Lower leg skin (tissue), 4 donors: ENCODE results near the gene APP. TPM values are rescaled to one million over a fixed set of nuclear protein-coding genes. Genes with fewer than 3 reads are reported as not detected.
"Not testable (repeated sequence)": the region's sequence is repeated elsewhere in the genome, so short reads cannot be mapped to it uniquely, and the experiment has no call there.

Experiments
- DNase-seq, 2 donors: peaks; one replicate each; pipeline ENCODE4 v3.0.0-alpha.2; 2019; ENCODE audit warnings: low spot score in 2 of 2
- H3K4me3 ChIP-seq: fragments of 200-600 bp; sonication (generic); 2 replicates; pipeline ENCODE4 v1.5.1; 2017; ENCODE audit warnings: mild to moderate bottlenecking, low read depth; ENCODE audit not compliant: poor library complexity, severe bottlenecking
- POLR2A ChIP-seq, 2 donors: fragments of 450-650 bp; IDR thresholded peaks; one replicate each; pipeline ENCODE4 v1.6.1; 2016 to 2017; ENCODE audit warnings: antibody characterized with exemption in 2 of 2, mild to moderate bottlenecking in 1 of 2, moderate library complexity in 1 of 2
- WGBS, 2 donors: methylation state at CpG; one replicate each; pipeline ENCODE4 v1.1.5; 2018; 5-methylcytosine and 5-hydroxymethylcytosine counted together
- intact Hi-C: fragments of 100-400 bp; cut with DNase I; formaldehyde crosslinking; loops from one replicate; pipeline ENCODE4 v1.15.0; 2023; ENCODE audit warnings: low total_unique reads
- total RNA-seq, 4 donors: library from RNA; depleted of rRNA; stranded (reverse); fragments of >200 nt; gene quantifications; one replicate each; pipeline ENCODE4 v1.1.0, GENCODE V29; 2016
- TF ChIP-seq, protein P1 (sequence below), 3 donors: fragments of 450-650 bp; IDR thresholded peaks; one replicate each; pipeline ENCODE4 v1.5.1; 2016; ENCODE audit warnings: antibody characterized with exemption in 3 of 3, mild to moderate bottlenecking in 3 of 3, moderate library complexity in 2 of 3

APP gene
- total RNA-seq, 4 donors from 2014 or later, result 240 to 403 (median 331) TPM

DNA sequence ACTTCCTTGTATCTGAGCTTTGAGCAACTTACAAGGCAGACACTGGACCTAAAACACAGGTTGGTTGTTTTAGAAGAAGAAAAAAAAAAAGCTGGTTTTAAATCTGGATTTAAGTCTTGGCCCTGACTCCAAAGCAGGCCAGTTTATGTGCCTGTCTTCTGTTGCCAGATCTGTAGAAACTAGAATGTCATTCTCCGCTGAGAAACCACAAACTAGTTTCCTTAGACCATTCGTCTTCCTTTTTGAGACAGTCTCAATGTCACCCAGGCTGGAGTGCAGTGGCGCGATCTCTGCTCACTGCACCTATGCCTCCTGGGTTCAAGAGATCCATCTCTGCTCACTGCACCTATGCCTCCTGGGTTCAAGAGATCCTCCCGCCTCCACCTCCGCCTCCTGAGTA, 33.9 kb downstream of the APP start:
- intact Hi-C loops, result no loop called here
- no peak for DNase-seq
- H3K4me3 ChIP-seq, result no peak overlapping the region
- WGBS, 2 donors, result 61 to 75% methylated on average over 6 of the region's 6 CpGs
- no peak for TF ChIP-seq POLR2A (IDR thresholded peaks at IDR 0.05)
- TF ChIP-seq, protein P1, sequence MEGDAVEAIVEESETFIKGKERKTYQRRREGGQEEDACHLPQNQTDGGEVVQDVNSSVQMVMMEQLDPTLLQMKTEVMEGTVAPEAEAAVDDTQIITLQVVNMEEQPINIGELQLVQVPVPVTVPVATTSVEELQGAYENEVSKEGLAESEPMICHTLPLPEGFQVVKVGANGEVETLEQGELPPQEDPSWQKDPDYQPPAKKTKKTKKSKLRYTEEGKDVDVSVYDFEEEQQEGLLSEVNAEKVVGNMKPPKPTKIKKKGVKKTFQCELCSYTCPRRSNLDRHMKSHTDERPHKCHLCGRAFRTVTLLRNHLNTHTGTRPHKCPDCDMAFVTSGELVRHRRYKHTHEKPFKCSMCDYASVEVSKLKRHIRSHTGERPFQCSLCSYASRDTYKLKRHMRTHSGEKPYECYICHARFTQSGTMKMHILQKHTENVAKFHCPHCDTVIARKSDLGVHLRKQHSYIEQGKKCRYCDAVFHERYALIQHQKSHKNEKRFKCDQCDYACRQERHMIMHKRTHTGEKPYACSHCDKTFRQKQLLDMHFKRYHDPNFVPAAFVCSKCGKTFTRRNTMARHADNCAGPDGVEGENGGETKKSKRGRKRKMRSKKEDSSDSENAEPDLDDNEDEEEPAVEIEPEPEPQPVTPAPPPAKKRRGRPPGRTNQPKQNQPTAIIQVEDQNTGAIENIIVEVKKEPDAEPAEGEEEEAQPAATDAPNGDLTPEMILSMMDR (IDR thresholded peaks at IDR 0.05), result no peak

DNA sequence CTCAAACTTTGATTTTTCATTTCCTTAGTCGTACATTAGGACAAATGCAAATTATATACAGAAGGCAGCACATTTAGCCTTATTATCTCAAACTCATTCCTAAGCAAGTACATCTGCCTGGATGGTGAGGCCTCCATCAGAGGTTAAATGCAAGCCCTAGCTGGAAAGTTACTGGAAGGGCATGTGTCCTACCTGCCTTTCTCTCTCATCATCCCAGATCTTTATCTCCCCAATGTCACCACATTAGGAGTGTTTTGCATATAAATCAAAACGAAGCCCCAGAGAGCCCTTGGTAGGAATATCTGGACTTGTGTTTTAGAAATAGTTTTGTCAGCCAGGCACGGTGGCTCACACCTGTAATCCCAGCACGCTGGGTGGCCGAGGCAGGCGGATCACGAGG, 35.0 kb downstream of the APP start:
- intact Hi-C loops, result no loop called here
- no peak for TF ChIP-seq POLR2A (IDR thresholded peaks at IDR 0.05)
- TF ChIP-seq, protein P1 (IDR thresholded peaks at IDR 0.05), result no peak
- no peak for DNase-seq
- H3K4me3 ChIP-seq, result no peak overlapping the region
- 88 to 94% methylated on average over 7 of the region's 7 CpGs for WGBS, 2 donors

DNA sequence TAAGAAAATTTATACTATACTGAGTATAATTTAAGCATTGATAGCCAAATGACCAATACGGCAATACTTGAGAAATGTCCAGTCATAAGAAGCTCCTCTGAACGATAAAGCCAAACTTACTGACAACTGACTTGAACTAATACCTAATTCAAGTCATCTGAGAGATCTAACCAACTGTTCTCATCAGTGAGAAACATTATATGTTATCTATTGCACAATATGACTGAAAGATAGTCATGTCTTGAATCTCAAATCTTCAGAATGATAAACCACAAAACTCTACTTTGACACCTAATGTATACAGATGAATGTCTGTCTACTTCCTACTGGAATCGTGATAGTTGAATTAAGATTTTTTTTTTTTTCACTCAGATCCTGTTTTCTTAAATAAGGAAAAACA, 39.0 kb downstream of the APP start:
- H3K4me3 ChIP-seq, result no peak overlapping the region
- intact Hi-C loops, result no loop called here
- TF ChIP-seq, protein P1 (IDR thresholded peaks at IDR 0.05), result no peak
- TF ChIP-seq POLR2A (IDR thresholded peaks at IDR 0.05), result no peak
- 87 to 91% methylated on average over 3 of the region's 3 CpGs for WGBS, 2 donors
- DNase-seq, result no peak

DNA sequence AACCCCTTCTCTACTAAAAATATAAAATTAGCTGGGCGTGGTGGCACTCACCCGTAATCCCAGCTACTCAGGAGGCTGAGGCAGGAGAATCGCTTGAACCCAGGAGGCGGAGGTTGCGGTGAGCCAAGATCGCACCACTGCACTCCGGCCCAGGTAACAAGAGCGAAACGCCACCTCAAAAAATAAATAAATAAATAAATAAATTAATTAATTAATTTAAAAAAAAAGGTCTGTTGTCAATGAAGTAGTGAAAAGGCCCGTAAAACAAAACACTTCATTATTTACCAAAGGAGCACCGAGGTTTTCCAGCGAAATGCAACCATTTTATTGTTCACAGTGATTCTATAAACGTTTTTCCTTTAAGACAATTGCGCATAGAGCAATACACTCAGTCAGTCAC, 39.5 kb downstream of the APP start:
- H3K4me3 ChIP-seq, intact Hi-C loops, DNase-seq: not testable (repeated sequence)
- 89 to 92% methylated on average over 14 of the region's 14 CpGs for WGBS, 2 donors

DNA sequence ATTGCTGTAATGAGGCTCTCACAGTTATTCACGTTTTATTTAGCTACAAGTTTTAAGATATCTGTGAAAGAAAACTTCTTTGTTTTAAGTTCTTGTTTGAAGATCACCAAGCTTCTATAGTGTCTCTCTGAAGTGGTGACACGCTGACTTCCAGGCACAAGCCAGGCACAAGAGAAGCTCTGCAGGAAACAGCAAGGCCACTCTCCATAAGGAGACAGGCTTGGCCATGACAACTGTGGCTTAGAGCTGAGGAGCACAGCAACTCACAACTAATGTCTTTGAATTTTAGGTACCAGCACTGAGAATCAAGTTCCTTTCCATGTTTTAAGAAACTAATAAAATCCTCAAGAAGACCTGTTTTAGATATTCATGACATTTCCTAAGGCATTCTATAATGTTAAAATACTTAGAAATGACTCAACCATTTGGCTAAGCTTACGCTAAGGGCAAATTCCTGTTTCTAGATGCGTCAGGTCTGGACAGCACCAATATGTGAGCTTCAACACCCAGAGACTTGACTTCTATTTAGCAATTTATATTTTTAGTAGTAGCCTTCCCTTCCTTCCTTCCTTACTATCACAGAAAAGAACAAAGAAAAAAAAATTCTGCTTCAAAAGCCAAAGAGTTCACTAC, 40.2 kb downstream of the APP start:
- intact Hi-C loops, result no loop called here
- no peak for DNase-seq
- TF ChIP-seq, protein P1 (IDR thresholded peaks at IDR 0.05), result no peak
- TF ChIP-seq POLR2A (IDR thresholded peaks at IDR 0.05), result no peak
- H3K4me3 ChIP-seq, result no peak overlapping the region
- 52 to 62% methylated on average over 4 of the region's 4 CpGs for WGBS, 2 donors

DNA sequence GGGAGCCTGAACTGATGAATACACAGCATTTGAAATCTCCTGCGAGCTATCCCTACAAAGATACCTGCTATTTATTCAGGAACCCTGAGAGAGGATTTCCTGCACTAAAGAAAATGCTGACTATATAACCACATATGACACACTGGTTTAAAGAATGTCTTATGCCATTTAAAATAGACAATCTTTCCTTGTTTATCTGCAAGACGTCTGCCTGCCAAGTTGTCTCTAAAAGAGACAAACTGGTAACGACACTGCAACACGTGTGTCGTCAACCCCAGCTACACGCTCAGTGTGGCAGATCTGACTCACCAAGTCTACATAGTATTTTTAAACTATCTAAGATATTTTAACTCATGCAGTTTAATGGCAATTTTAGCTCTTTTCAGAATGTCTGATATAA, 42.7 kb downstream of the APP start:
- no peak for TF ChIP-seq POLR2A (IDR thresholded peaks at IDR 0.05)
- H3K4me3 ChIP-seq, result no peak overlapping the region
- intact Hi-C loops, result no loop called here
- WGBS, 2 donors, result 15 to 20% methylated on average over 6 of the region's 6 CpGs
- DNase-seq, result no peak
